Measurements from ENCODE around the gene RNF212.

The RNF212 gene

DNA sequence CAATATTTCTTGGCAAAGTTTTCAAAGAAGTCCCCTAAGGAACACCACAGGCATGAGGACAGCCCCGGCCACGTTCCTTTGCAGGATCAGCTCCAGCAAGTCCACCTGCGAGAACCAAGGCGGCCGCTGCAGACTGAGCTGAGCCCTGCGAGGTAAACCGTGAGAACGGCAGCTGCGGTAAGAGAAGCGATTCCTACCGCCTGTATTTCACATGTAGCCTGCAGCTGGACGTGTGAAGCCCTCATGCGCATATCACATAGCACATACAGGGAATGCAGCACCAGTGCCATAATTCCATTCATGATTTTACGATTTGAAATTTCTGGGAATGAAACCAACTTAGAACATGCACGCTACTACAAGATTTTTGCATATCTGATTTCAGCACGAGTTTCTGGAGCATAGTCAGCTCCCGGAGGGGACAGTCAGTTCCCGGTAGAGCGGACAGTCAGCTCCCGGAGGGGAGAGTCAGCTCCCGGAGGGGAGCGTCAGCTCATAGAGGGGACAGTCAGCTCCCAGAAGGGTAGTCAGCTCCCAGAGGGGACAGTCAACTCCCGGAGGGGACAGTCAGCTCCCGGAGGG is 60.2 kb downstream of the RNF212 start:
- ChIA-PET CTCF (no interaction called here), POLR2A (interaction anchor here (0.6 kb wide), 1 partner anchor 97 kb away, joined by 10 read pairs; no protein-coding TSS in a partner anchor)
- TF ChIP-seq, protein P1, sequence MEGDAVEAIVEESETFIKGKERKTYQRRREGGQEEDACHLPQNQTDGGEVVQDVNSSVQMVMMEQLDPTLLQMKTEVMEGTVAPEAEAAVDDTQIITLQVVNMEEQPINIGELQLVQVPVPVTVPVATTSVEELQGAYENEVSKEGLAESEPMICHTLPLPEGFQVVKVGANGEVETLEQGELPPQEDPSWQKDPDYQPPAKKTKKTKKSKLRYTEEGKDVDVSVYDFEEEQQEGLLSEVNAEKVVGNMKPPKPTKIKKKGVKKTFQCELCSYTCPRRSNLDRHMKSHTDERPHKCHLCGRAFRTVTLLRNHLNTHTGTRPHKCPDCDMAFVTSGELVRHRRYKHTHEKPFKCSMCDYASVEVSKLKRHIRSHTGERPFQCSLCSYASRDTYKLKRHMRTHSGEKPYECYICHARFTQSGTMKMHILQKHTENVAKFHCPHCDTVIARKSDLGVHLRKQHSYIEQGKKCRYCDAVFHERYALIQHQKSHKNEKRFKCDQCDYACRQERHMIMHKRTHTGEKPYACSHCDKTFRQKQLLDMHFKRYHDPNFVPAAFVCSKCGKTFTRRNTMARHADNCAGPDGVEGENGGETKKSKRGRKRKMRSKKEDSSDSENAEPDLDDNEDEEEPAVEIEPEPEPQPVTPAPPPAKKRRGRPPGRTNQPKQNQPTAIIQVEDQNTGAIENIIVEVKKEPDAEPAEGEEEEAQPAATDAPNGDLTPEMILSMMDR (IDR thresholded peaks at IDR 0.05; ENCODE audit: control extremely low read depth, extremely low read depth, low read depth, missing control alignments): no peak
- no peak for DNase-seq (ENCODE audit: extremely low spot score)

DNA sequence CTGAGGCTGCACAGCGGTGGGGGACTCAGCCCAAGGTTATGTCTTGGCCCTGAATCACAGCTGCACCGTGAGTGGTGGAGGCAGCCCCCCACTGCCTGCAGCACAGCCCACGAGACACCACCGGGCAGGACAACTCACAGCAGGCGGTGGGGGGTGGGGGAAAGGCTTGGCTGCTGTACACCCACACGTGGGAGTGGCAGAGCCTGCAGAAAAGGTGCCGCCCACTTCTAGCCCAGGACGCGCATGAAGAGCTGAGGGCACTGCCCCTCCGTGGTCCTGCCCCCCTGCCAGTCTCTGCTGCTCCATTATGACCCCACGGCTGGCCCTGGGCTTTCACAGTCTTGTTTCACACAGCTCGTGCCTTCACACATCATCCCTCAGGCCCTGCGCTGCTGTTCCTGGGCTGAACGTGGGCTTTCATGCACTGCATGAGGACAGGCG is 61.1 kb downstream of the RNF212 start:
- POLR2A ChIA-PET: no interaction called here
- no peak for DNase-seq (ENCODE audit: extremely low spot score)
- TF ChIP-seq, protein P1 (IDR thresholded peaks at IDR 0.05; ENCODE audit: control extremely low read depth, extremely low read depth, low read depth, missing control alignments): no peak
- CTCF ChIA-PET: no interaction called here

DNA sequence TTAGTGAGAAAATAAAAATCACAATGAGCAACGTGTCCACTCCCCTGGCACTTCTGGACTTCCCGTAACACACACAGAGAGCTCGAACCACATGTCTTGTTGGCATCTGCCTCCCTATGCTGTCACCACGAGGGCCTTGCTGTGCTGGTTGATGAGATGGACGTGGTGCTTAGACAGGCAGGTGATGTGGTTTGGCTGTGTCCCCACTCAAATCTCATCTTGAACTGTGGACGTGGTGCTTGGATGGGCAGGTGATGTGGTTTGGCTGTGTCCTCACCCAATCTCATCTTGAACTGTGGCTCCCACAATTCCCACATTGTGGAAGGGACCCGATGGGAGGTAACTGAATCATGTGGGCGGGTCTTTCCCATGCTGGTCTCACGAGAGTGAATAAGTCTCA is 61.9 kb downstream of the RNF212 start:
- ChIA-PET CTCF (no interaction called here), POLR2A (no interaction called here)
- DNase-seq (ENCODE audit: extremely low spot score): no peak
- TF ChIP-seq, protein P1 (IDR thresholded peaks at IDR 0.05; ENCODE audit: control extremely low read depth, extremely low read depth, low read depth, missing control alignments): no peak

DNA sequence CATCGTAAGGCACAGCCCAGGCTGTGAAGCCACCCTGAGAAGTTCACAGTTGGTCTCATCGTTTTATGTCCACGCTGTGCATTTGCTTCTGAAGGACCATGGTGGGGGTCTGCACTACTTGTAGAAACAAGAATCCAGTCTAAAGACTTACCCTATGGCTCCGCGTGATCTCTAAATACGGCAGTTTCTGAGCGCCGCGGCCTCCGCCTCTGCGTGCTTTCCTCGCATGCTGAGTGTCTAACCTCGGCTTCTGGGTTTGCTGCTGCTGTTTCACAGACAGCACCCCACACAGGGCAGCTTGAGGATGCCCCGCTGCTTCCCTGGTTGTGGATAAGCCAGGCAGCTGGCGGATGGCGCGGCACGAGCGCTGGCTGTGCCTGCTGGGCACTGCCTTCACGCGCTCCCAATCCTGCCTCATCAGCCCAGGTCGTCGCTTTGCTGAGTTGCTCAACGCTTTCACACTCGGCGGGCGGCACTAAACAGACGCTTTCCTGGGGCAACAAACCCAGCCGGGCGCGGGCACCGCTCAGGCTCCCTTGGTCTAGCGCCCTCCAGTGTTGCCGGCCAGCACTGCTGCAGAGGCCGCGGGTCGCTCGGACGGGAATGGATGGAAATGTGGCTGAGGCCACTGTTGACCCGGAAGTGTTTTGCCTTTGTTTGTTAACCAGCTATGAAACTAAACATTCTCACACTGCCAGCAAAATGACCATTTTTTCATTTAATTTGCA is 62.7 kb downstream of the RNF212 start:
- TF ChIP-seq, protein P1 (IDR thresholded peaks at IDR 0.05; ENCODE audit: control extremely low read depth, extremely low read depth, low read depth, missing control alignments): no peak
- CTCF ChIA-PET: no interaction called here
- POLR2A ChIA-PET: no interaction called here
- no peak for DNase-seq (ENCODE audit: extremely low spot score)

DNA sequence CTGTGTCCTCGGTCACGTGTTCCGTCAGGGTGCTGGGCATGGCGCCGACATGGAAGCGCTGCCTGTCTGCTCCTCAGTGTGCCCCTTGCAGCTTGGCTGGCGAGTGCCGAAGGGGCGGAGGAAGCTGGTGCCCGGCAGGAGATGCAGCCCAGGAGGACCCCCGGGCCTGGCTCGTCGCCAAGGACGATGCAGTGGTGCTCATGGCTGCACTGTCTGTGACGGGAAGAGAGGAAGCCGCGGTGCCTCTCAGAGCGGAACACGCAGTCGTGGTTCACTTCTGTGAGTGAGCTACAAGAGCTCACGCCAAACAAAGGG is 63.8 kb downstream of the RNF212 start:
- ChIA-PET POLR2A (no interaction called here), CTCF (no interaction called here)
- TF ChIP-seq, protein P1 (IDR thresholded peaks at IDR 0.05; ENCODE audit: control extremely low read depth, extremely low read depth, low read depth, missing control alignments): no peak
- DNase-seq (ENCODE audit: extremely low spot score): no peak

DNA sequence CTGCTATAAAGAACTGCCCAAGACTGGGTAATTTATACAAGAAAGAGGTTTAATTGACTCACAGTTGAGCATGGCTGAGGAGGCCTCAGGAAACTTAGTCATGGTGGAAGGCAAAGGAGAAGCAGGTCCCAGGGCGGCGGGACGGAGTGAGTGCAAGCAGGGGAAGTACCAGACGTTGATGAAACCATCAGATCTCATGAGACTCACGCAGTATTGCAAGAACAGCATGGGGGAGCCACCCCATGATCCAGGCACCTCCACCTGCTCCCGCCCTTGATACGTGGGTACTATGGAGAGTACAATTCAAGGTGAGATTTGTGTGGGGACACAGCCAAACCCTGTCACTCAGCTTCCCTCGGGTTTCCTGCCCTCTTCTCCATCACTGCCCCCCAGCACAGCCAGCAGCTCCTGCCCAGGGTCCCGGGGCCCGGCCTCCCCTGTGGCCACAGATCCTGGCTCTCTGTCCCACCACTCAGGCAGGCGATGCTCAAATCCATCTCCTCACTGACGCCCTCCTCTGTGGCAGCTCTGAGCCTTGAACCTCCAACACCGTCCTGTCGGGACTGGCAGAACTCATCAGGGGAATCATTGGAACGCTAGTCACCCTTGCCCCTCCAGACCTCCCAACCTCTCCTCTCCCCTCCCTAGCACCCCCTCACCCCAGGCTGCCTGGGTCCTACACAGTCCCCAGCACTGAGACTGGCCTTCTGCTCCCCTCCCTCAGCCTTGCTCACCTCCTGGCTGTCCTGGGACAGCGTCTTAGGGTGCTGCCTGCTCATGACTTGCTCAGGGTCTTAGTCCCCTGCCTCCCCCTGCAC is 64.4 kb downstream of the RNF212 start:
- POLR2A ChIA-PET: no interaction called here
- TF ChIP-seq, protein P1 (IDR thresholded peaks at IDR 0.05; ENCODE audit: control extremely low read depth, extremely low read depth, low read depth, missing control alignments): no peak
- CTCF ChIA-PET: no interaction called here
- DNase-seq (ENCODE audit: extremely low spot score): no peak

All from GM10248 (cell line).